ENCODE data around the gene MYO16.

MYO16 gene

DNA sequence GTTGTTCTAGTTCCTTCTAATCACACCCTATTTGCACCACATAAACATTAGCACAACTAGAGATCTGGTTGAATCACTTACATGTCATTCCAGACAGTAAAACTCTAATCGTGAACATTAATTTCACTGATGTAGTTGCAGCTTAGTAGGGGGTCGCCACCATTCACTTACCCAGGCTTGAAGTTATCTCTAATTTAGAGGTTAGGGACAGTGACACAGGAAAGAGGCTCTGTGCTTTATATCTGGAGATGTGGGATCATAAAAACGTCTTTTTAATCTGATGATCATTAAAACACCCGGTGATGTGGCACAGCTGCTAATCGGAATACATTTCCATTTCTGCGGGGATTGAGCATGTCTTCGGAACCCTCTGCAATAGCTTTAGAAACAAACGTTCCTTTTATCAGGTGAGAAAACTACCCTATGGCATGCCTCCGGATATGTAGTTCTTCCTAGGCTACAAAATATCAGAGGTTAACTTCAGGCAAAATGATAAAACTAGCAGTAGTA lies 523.0 kb downstream of the MYO16 start:
- no peak for DNase-seq (ENCODE audit: low read depth, low spot score)

DNA sequence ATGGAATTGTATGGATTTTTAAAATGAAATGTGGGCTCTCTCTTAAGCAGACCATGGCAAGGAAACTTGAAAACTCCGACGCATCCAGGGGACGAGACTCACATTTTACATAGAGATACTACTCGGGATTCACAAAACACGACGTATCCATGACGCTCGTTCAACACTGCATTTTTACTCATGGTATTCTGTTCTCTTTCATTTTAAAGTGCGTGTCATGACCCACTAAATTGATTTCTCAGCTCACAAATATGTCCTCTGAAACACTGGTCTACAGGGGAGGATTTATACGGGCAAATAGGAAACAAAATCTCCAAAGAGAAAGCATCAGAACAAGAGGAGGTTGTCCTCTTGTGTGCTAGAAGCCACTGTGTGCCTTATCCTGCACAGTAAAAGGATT lies 523.5 kb downstream of the MYO16 start:
- DNase-seq (ENCODE audit: low read depth, low spot score): no peak

DNA sequence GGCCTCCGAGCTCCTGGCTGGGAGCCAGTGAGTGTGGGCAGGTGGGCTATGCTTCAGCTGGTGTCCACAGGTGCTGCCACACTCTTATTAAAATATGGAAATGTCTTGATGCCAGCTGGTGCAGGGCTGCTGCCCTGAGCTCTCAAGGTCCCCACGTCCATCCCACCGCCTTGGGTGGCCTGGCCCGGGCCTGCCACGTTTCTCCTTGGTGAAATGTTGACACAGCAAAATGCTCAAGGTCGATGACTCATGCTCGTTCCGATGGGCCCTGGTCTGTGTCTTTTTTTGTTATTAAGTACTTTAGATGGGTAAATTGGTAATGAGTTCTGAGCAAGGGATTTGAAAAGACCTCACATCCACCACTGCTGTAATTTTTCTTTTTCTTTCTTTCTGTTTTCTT lies 524.7 kb downstream of the MYO16 start:
- DNase-seq (ENCODE audit: low read depth, low spot score): no peak

- DNase-seq (ENCODE audit: low read depth, low spot score): no peak
Observed at GRCh38 chr13:109154546-109154945, 525.1 kb downstream of the MYO16 start.

DNA sequence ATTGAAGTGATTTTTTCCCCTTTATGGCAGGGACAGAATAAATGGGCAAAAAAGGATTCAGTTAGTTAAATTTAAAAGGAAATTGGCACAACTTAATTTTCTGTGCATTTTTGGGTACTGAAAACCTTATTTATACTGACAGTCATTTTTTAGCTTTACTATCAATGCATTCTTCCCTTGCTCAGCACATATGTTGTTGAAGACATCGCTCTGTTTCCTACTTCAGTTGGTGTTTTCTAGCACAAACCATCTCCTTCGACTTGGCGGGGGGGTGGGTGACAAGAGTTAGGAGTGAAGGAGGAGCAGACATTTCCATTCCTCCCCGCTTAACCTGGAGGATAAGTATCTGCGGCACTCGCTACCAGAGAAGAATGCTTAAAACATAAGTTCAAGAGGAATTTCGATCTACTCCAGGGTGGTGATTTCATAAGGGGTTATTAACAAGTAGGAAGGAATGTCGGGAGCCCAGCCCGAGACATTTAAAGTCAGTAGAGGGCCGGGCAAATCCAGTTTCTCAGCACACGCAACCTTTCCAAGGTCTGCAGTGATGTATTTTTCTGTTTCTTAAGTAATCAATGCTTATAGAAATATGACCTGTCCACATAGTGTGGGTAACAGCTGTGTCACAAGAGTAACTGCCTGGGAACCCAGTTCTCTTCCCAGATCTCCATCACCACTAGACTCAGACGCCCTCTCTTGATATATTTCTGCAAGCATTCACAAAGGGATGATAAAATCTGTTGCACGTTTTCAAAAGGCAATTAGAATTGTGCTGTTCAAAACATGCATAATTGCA lies 525.8 kb downstream of the MYO16 start:
- DNase-seq (ENCODE audit: low read depth, low spot score): no peak

GRCh38 chr13:109156181-109156935 lies 526.9 kb downstream of the MYO16 start:
- DNase-seq (ENCODE audit: low read depth, low spot score): no peak

DNA sequence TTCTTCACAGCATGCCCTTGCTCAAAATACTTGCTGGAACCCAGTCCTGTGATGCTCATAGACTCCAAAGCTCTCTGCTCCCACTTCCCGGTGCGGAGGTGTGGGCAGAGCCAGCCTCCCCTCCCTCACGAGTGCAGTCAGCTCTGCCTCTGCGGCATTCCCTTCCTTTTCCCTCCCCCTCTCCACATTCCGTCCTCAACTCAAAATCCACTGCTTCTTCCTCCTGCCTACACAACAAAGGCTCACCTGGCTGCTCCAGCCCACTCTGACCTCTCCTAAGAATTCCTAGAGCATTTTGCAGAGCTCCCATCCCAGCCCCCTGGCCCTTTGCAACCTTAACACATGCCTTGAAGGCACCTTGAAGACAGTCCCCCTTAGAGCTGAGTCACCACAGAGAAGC lies 527.9 kb downstream of the MYO16 start:
- DNase-seq (ENCODE audit: low read depth, low spot score): no peak

GRCh38 chr13:109158383-109158782 lies 529.0 kb downstream of the MYO16 start:
- no peak for DNase-seq (ENCODE audit: low read depth, low spot score)

DNA sequence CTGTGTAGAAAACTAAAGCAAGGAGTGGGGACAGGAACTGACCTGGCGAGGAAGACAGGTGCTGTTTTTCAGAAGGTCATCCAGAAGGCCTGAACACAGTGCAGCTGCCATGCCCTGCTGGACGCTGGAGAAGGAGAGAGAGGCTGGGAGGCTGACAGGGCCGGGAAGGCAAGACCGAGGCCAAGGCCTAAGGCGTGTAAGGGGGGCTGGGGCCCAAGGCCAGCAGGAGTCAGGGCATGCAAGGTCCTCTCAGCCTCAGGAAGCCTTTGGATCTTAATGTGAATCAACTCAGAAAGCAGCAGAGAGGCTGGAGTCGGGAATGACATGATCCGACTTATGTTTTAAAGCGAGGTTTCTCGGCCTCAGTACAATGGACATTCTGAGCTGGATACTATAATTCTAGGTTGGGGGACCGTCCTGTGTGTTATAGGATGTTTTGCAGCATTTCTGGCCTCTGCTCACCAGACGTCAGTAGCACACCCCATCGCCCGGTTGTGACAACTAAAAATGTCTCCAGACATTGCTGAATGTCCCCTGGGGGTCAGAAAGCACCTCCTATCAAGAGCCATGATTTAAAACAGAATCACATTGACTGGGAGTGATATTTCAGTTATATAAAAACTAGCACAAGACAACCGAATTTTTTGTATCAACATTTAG lies 530.4 kb downstream of the MYO16 start:
- no peak for DNase-seq (ENCODE audit: low read depth, low spot score)

- DNase-seq (ENCODE audit: low read depth, low spot score): no peak
Observed at GRCh38 chr13:109160357-109160756, 530.9 kb downstream of the MYO16 start.

- DNase-seq (ENCODE audit: low read depth, low spot score): no peak
Observed at GRCh38 chr13:109160887-109161669, 531.7 kb downstream of the MYO16 start.

GRCh38 chr13:109162248-109163036 lies 533.0 kb downstream of the MYO16 start:
- no peak for DNase-seq (ENCODE audit: low read depth, low spot score)

DNA sequence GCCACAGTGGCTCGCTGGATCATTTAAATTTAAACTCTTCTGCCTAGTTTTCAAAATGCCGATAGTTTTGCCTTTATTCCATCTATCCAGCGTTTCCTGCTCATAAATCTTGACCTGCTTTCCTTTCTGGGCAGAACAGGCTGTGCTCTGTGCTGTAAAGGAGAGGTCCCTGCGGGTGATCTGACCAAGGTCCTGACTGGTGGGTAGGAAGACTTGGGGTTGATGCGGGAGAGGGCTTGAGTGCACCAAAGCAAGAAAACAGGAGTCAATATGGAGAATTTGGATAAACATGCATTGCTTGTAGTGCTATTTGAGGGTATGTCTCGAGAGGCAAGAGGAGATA lies 533.6 kb downstream of the MYO16 start:
- no peak for DNase-seq (ENCODE audit: low read depth, low spot score)

- no peak for DNase-seq (ENCODE audit: low read depth, low spot score)
Observed at GRCh38 chr13:109165417-109165904, 536.0 kb downstream of the MYO16 start.

- no peak for DNase-seq (ENCODE audit: low read depth, low spot score)
Observed at GRCh38 chr13:109166804-109167203, 537.4 kb downstream of the MYO16 start.

DNA sequence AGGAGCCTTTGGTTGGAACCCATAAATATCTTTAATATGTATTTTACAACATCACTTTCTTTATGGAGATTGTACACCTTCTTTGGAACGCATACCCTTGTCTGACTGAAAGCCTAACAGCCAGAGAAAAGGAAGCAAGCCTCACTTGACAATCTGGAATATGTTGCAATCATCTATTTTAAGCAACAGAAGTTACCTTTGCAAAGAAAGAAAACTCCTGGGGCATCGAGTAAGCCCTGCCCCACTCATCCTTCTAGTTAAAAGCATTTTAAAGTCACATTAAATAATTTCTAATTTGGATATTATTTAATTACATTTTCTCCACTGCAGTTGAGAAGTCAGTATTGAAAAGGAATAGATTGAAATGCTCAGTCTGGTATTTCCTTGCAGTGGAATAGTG lies 542.7 kb downstream of the MYO16 start:
- no peak for DNase-seq (ENCODE audit: low read depth, low spot score)

- no peak for DNase-seq (ENCODE audit: low read depth, low spot score)
Observed at GRCh38 chr13:109175666-109176065, 546.3 kb downstream of the MYO16 start.

DNA sequence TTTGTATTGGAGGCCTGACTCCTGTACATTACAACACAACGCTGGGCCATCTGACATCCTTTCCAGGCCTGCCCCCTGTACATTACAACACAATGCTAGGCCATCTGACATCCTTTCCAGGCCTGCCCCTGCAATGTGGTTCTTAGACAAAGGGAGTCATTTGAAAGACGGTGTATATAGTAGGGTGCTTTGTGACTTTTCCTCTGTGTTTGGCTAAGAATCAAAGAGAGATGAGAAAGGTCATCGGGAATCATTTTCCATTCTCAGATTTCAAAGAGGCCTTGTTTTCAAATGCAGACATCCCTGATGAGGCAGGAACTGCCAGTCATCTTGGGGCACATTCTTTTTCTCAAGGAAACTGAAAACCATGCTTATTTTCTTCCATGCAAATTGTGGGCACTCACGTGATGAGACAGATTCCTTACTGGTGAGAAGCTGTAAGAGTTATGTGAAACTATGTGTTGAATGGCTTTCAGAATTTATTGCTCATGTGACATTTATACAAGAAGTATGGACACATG lies 551.6 kb downstream of the MYO16 start:
- no peak for DNase-seq (ENCODE audit: low read depth, low spot score)

- DNase-seq (ENCODE audit: low read depth, low spot score): no peak
Observed at GRCh38 chr13:109182777-109183465, 553.5 kb downstream of the MYO16 start.

GRCh38 chr13:109191413-109191812 lies 562.0 kb downstream of the MYO16 start:
- no peak for DNase-seq (ENCODE audit: low read depth, low spot score)
